ENCODE data around the gene RGP1. TPM values are rescaled to one million over a fixed set of nuclear protein-coding genes. Genes with fewer than 3 reads are reported as not detected.

RGP1 gene
- total and polyA plus RNA-seq, 9 of the 15 experiments (the other 6 are each of a cell fraction or from before 2014, with no cell fraction given) = 0.42 to 13.8 (median 6.7) TPM

- intact Hi-C loops (cut with micrococcal nuclease) (no loop called here), in situ Hi-C loops (cut with MboI) (no loop called here)
- no peak for DNase-seq (ENCODE audit: extremely low read depth in 1 of 4, low spot score in 3 of 4)
- H3K27ac ChIP-seq (ENCODE audit: extremely low read depth, low read depth, low read length) = peak overlapping the region; percentile 61; the same call in 1 of the 3 replicates
- H3K4me2 ChIP-seq (ENCODE audit: insufficient read depth, low read length) = peak overlapping the region; percentile 64; the same call in 1 of the 2 replicates
- H3K9ac ChIP-seq (ENCODE audit: insufficient read depth in 1 of 2, low read depth in 2 of 2, low read length in 2 of 2) = peak overlapping the region; percentile 35 to 48; a peak in 1 of 4 replicates
- H3K4me3 ChIP-seq = no peak overlapping the region
- ATAC-seq = no peak
- FAIRE-seq = no peak
- H3K9me1 ChIP-seq (ENCODE audit: control insufficient read depth, insufficient read depth, low read length) = no peaks in the 10 kb centered on the region
- H3K36me3 ChIP-seq (ENCODE audit: control insufficient read depth, insufficient read depth, low read length) = peaks cover 24% of the 10 kb centered on the region; the same call in 2 of the 3 replicates
- peaks cover 17 to 35% of the 10 kb centered on the region in 2 experiments; a peak in 4 of 5 replicates for H3K4me1 ChIP-seq (replicated peaks in 1 of 2; ENCODE audit: control insufficient read depth in 2 of 2, insufficient read depth in 2 of 2, low read length in 2 of 2)
- BruUV-seq (replicated peaks) = no TSS peak
- H2AFZ ChIP-seq (ENCODE audit: low read depth, low read length) = no peak overlapping the region
- no peaks in the 10 kb centered on the region for H3K27me3 ChIP-seq (ENCODE audit: control insufficient read depth in 2 of 2, insufficient read depth in 2 of 2, low read length in 2 of 2)
- ChIA-PET CTCF (ENCODE audit: low intra/inter-chr PET ratio) (no interaction called here), POLR2A (interaction anchor here (0.6 to 1.9 kb wide), 5 partner anchors 12 to 89 kb away, joined by 3 to 6 read pairs (median 3); partner anchors contain the start of gene HINT2)
- no peaks in the 10 kb centered on the region for H3K9me3 ChIP-seq (replicated peaks; ENCODE audit: control insufficient read depth, insufficient read depth, low read depth, low read length)
- TF ChIP-seq ETV6 (IDR thresholded peaks at IDR 0.05; ENCODE audit: borderline replicate concordance in 1 of 2, low read depth in 2 of 2, low read length in 1 of 2) (no peak), ETV6 (CRISPR knock-in tag; IDR thresholded peaks at IDR 0.05; ENCODE audit: borderline replicate concordance) (no peak), ZNF766 (CRISPR knock-in tag; conservative IDR thresholded peaks at IDR 0.05) (no peak), MBD2 (IDR thresholded peaks at IDR 0.05; ENCODE audit: borderline replicate concordance, low read depth) (no peak), PRDM10 (IDR thresholded peaks at IDR 0.05; ENCODE audit: partially characterized antibody) (peak; percentile 48), RBM39 (optimal IDR thresholded peaks at IDR 0.05; ENCODE audit: low read depth, low read length) (no peak), HBP1 (CRISPR knock-in tag; IDR thresholded peaks at IDR 0.05) (no peak), USF1 (CRISPR knock-in tag; IDR thresholded peaks at IDR 0.05) (no peak), HLTF (IDR thresholded peaks at IDR 0.05) (no peak)
- no peaks in the 10 kb centered on the region for H4K20me1 ChIP-seq (replicated peaks; ENCODE audit: control insufficient read depth, insufficient read depth, low read length)
- H3K79me2 ChIP-seq (ENCODE audit: control insufficient read depth, insufficient read depth, low read length) = no peaks in the 10 kb centered on the region; the same call in 2 of the 3 replicates
- WGBS (ENCODE audit: insufficient coverage, low coverage, missing lambda C conversion rate) = 68% methylated on average over 6 of the region's 7 CpGs
Observed at GRCh38 chr9:35800530-35800929, 51.4 kb downstream of the RGP1 start.
